ENCODE data around the gene EDA. TPM values are rescaled to one million over a fixed set of nuclear protein-coding genes. Genes with fewer than 3 reads are reported as not detected.
"Not testable (repeated sequence)": the region's sequence is repeated elsewhere in the genome, so short reads cannot be mapped to it uniquely, and the experiment has no call there.

The EDA gene
- total and polyA plus RNA-seq, 2 donors, result 0.76 to 1.5 TPM

GRCh38 chrX:69859999-69860398 is 244.1 kb downstream of the EDA start:
- H3K4me1 ChIP-seq (ENCODE audit: control insufficient read depth in 2 of 2, insufficient read depth in 2 of 2, low read length in 2 of 2); H3K27me3 ChIP-seq (ENCODE audit: control insufficient read depth in 2 of 2, insufficient read depth in 1 of 2, low read length in 1 of 2); H3K9me3 ChIP-seq (ENCODE audit: control insufficient read depth in 2 of 2, insufficient read depth in 1 of 2, low read length in 1 of 2); H3K4me3 ChIP-seq (ENCODE audit: low read length in 2 of 2); DNase-seq (ENCODE audit: low read depth in 6 of 9, low spot score in 9 of 9); H3K36me3 ChIP-seq (ENCODE audit: control insufficient read depth in 2 of 2, insufficient read depth in 2 of 2, low read length in 1 of 2); H3K27ac ChIP-seq (ENCODE audit: low read depth in 1 of 2, low read length in 1 of 2): not testable (repeated sequence)

- no peaks in the 10 kb centered on the region for H3K4me1 ChIP-seq (ENCODE audit: control insufficient read depth in 2 of 2, insufficient read depth in 2 of 2, low read length in 2 of 2)
- no peaks in the 10 kb centered on the region for H3K27me3 ChIP-seq (ENCODE audit: control insufficient read depth in 2 of 2, insufficient read depth in 1 of 2, low read length in 1 of 2)
- WGBS, result 98% methylated on average over 1 of the region's 1 CpG
- H3K4me3 ChIP-seq (ENCODE audit: low read length in 2 of 2), result no peak overlapping the region
- DNase-seq (ENCODE audit: low read depth in 6 of 9, low spot score in 9 of 9), result no peak
- H3K9me3 ChIP-seq (ENCODE audit: control insufficient read depth in 2 of 2, insufficient read depth in 1 of 2, low read length in 1 of 2), result no peaks in the 10 kb centered on the region
- no peaks in the 10 kb centered on the region for H3K36me3 ChIP-seq (ENCODE audit: control insufficient read depth in 2 of 2, insufficient read depth in 2 of 2, low read length in 1 of 2)
- H3K27ac ChIP-seq (ENCODE audit: low read depth in 1 of 2, low read length in 1 of 2), result no peak overlapping the region
These were observed 260.3 kb downstream of the EDA start for GRCh38 chrX:69876221-69876620.

- no peaks in the 10 kb centered on the region for H3K36me3 ChIP-seq (ENCODE audit: control insufficient read depth in 2 of 2, insufficient read depth in 2 of 2, low read length in 1 of 2)
- H3K4me3 ChIP-seq (ENCODE audit: low read length in 2 of 2), result no peak overlapping the region
- DNase-seq (ENCODE audit: low read depth in 6 of 9, low spot score in 9 of 9), result no peak
- H3K27me3 ChIP-seq (ENCODE audit: control insufficient read depth in 2 of 2, insufficient read depth in 1 of 2, low read length in 1 of 2), result no peaks in the 10 kb centered on the region
- no peaks in the 10 kb centered on the region for H3K4me1 ChIP-seq (ENCODE audit: control insufficient read depth in 2 of 2, insufficient read depth in 2 of 2, low read length in 2 of 2)
- 86% methylated on average over 1 of the region's 1 CpG for WGBS
- no peak overlapping the region for H3K27ac ChIP-seq (ENCODE audit: low read depth in 1 of 2, low read length in 1 of 2)
- H3K9me3 ChIP-seq (ENCODE audit: control insufficient read depth in 2 of 2, insufficient read depth in 1 of 2, low read length in 1 of 2), result peaks cover 0 to 8% of the 10 kb centered on the region in 2 donors
These were observed 268.3 kb downstream of the EDA start for GRCh38 chrX:69884210-69884609.

GRCh38 chrX:69896046-69896445 is 280.1 kb downstream of the EDA start:
- no peak overlapping the region for H3K27ac ChIP-seq (ENCODE audit: low read depth in 1 of 2, low read length in 1 of 2)
- H3K9me3 ChIP-seq (ENCODE audit: control insufficient read depth in 2 of 2, insufficient read depth in 1 of 2, low read length in 1 of 2), result no peaks in the 10 kb centered on the region
- WGBS, result 69% methylated on average over 1 of the region's 1 CpG
- no peaks in the 10 kb centered on the region for H3K4me1 ChIP-seq (ENCODE audit: control insufficient read depth in 2 of 2, insufficient read depth in 2 of 2, low read length in 2 of 2)
- no peak overlapping the region for H3K4me3 ChIP-seq (ENCODE audit: low read length in 2 of 2)
- H3K27me3 ChIP-seq (ENCODE audit: control insufficient read depth in 2 of 2, insufficient read depth in 1 of 2, low read length in 1 of 2), result no peaks in the 10 kb centered on the region
- no peaks in the 10 kb centered on the region for H3K36me3 ChIP-seq (ENCODE audit: control insufficient read depth in 2 of 2, insufficient read depth in 2 of 2, low read length in 1 of 2)
- DNase-seq (ENCODE audit: low read depth in 6 of 9, low spot score in 9 of 9), result no peak

- Histone ChIP-seq H3K4me1 (ENCODE audit: control insufficient read depth in 2 of 2, insufficient read depth in 2 of 2, low read length in 2 of 2) (no peaks in the 10 kb centered on the region), H3K27ac (ENCODE audit: low read depth in 1 of 2, low read length in 1 of 2) (no peak overlapping the region), H3K4me3 (ENCODE audit: low read length in 2 of 2) (no peak overlapping the region), H3K9me3 (ENCODE audit: control insufficient read depth in 2 of 2, insufficient read depth in 1 of 2, low read length in 1 of 2) (no peaks in the 10 kb centered on the region), H3K27me3 (ENCODE audit: control insufficient read depth in 2 of 2, insufficient read depth in 1 of 2, low read length in 1 of 2) (no peaks in the 10 kb centered on the region), H3K36me3 (ENCODE audit: control insufficient read depth in 2 of 2, insufficient read depth in 2 of 2, low read length in 1 of 2) (no peaks in the 10 kb centered on the region)
- 94% methylated on average over 1 of the region's 1 CpG for WGBS
- no peak for DNase-seq (ENCODE audit: low read depth in 6 of 9, low spot score in 9 of 9)
These were observed 284.6 kb downstream of the EDA start for GRCh38 chrX:69900491-69900890.

- H3K4me1 ChIP-seq (ENCODE audit: control insufficient read depth in 2 of 2, insufficient read depth in 2 of 2, low read length in 2 of 2), result no peaks in the 10 kb centered on the region
- 92% methylated on average over 8 of the region's 8 CpGs for WGBS
- no peak overlapping the region for H3K4me3 ChIP-seq (ENCODE audit: low read length in 2 of 2)
- no peak overlapping the region for H3K27ac ChIP-seq (ENCODE audit: low read depth in 1 of 2, low read length in 1 of 2)
- no peaks in the 10 kb centered on the region for H3K36me3 ChIP-seq (ENCODE audit: control insufficient read depth in 2 of 2, insufficient read depth in 2 of 2, low read length in 1 of 2)
- no peaks in the 10 kb centered on the region for H3K9me3 ChIP-seq (ENCODE audit: control insufficient read depth in 2 of 2, insufficient read depth in 1 of 2, low read length in 1 of 2)
- H3K27me3 ChIP-seq (ENCODE audit: control insufficient read depth in 2 of 2, insufficient read depth in 1 of 2, low read length in 1 of 2), result no peaks in the 10 kb centered on the region
- no peak for DNase-seq (ENCODE audit: low read depth in 6 of 9, low spot score in 9 of 9)
These were observed 290.5 kb downstream of the EDA start for GRCh38 chrX:69906447-69906846.

GRCh38 chrX:69914781-69915180 is 298.9 kb downstream of the EDA start:
- Histone ChIP-seq H3K4me3 (ENCODE audit: low read length in 2 of 2) (no peak overlapping the region), H3K9me3 (ENCODE audit: control insufficient read depth in 2 of 2, insufficient read depth in 1 of 2, low read length in 1 of 2) (no peaks in the 10 kb centered on the region), H3K4me1 (ENCODE audit: control insufficient read depth in 2 of 2, insufficient read depth in 2 of 2, low read length in 2 of 2) (no peaks in the 10 kb centered on the region), H3K27me3 (ENCODE audit: control insufficient read depth in 2 of 2, insufficient read depth in 1 of 2, low read length in 1 of 2) (no peaks in the 10 kb centered on the region), H3K36me3 (ENCODE audit: control insufficient read depth in 2 of 2, insufficient read depth in 2 of 2, low read length in 1 of 2) (no peaks in the 10 kb centered on the region), H3K27ac (ENCODE audit: low read depth in 1 of 2, low read length in 1 of 2) (no peak overlapping the region)
- DNase-seq (ENCODE audit: low read depth in 6 of 9, low spot score in 9 of 9), result no peak

- Histone ChIP-seq H3K27me3 (ENCODE audit: control insufficient read depth in 2 of 2, insufficient read depth in 1 of 2, low read length in 1 of 2) (no peaks in the 10 kb centered on the region), H3K27ac (ENCODE audit: low read depth in 1 of 2, low read length in 1 of 2) (no peak overlapping the region), H3K4me3 (ENCODE audit: low read length in 2 of 2) (no peak overlapping the region), H3K36me3 (ENCODE audit: control insufficient read depth in 2 of 2, insufficient read depth in 2 of 2, low read length in 1 of 2) (no peaks in the 10 kb centered on the region), H3K9me3 (ENCODE audit: control insufficient read depth in 2 of 2, insufficient read depth in 1 of 2, low read length in 1 of 2) (no peaks in the 10 kb centered on the region), H3K4me1 (ENCODE audit: control insufficient read depth in 2 of 2, insufficient read depth in 2 of 2, low read length in 2 of 2) (no peaks in the 10 kb centered on the region)
- DNase-seq (ENCODE audit: low read depth in 6 of 9, low spot score in 9 of 9), result no peak
These were observed 303.8 kb downstream of the EDA start for GRCh38 chrX:69919749-69920148.

GRCh38 chrX:69932323-69932722 is 316.4 kb downstream of the EDA start:
- Histone ChIP-seq H3K27me3 (ENCODE audit: control insufficient read depth in 2 of 2, insufficient read depth in 1 of 2, low read length in 1 of 2) (no peaks in the 10 kb centered on the region), H3K4me1 (ENCODE audit: control insufficient read depth in 2 of 2, insufficient read depth in 2 of 2, low read length in 2 of 2) (no peaks in the 10 kb centered on the region), H3K4me3 (ENCODE audit: low read length in 2 of 2) (no peak overlapping the region), H3K27ac (ENCODE audit: low read depth in 1 of 2, low read length in 1 of 2) (no peak overlapping the region), H3K9me3 (ENCODE audit: control insufficient read depth in 2 of 2, insufficient read depth in 1 of 2, low read length in 1 of 2) (no peaks in the 10 kb centered on the region), H3K36me3 (ENCODE audit: control insufficient read depth in 2 of 2, insufficient read depth in 2 of 2, low read length in 1 of 2) (no peaks in the 10 kb centered on the region)
- no peak for DNase-seq (ENCODE audit: low read depth in 6 of 9, low spot score in 9 of 9)
- WGBS, result 95% methylated on average over 3 of the region's 3 CpGs

GRCh38 chrX:69948276-69948797 is 332.4 kb downstream of the EDA start:
- no peak for DNase-seq (ENCODE audit: low read depth in 6 of 9, low spot score in 9 of 9)
- WGBS, result 48% methylated on average over 2 of the region's 2 CpGs

More at GRCh38 chrX:69948276-69948797, 332.4 kb downstream of the EDA start:
- Histone ChIP-seq H3K27ac (ENCODE audit: low read depth in 1 of 2, low read length in 1 of 2) (no peak overlapping the region), H3K4me1 (ENCODE audit: control insufficient read depth in 2 of 2, insufficient read depth in 2 of 2, low read length in 2 of 2) (no peaks in the 10 kb centered on the region), H3K4me3 (ENCODE audit: low read length in 2 of 2) (no peak overlapping the region), H3K9me3 (ENCODE audit: control insufficient read depth in 2 of 2, insufficient read depth in 1 of 2, low read length in 1 of 2) (peaks cover 0 to 5% of the 10 kb centered on the region in 2 donors), H3K27me3 (ENCODE audit: control insufficient read depth in 2 of 2, insufficient read depth in 1 of 2, low read length in 1 of 2) (no peaks in the 10 kb centered on the region), H3K36me3 (ENCODE audit: control insufficient read depth in 2 of 2, insufficient read depth in 2 of 2, low read length in 1 of 2) (no peaks in the 10 kb centered on the region)
